ENCODE data around the gene ATP2B1. TPM values are rescaled to one million over a fixed set of nuclear protein-coding genes. Genes with fewer than 3 reads are reported as not detected.

Gene ATP2B1
- total RNA-seq, 1 donor from 2014 or later, result 34.5 TPM

DNA sequence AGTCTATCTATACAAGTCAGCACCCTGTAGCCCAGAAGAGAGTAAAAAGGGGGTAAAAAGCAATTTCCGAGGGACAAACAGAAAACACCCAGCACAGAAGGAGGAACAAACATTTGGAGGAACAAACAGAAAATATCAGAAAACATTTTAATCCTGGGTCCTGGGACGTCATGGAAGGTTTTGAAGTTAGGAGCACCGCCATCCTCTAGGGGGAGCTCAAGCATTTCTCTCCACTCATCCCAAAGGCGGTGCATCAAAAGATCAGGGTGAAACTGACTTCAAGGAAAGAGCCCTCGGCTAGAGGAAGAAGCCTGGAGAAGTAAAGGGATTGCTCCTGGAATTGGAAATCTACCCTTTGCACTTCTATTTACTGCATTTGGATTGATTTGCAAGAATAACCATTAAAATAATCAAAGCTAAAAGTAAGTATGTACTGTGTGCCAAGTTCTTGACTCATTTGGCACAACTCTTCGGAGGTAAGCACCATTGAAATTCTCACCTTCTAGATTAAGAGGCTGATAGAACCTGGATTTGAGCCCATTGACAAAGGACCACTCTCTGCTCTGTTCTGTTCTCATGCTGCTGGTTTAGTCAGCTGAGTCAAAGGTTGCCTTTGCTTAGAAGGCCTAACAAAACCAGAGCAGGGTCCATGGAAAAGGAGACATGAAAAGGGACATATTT is 165.6 kb downstream of the ATP2B1 start:
- no peaks in the 10 kb centered on the region for H3K36me3 ChIP-seq
- ATAC-seq (peak; percentile 89 to 90), DNase-seq (peak; percentile 50)
- TF ChIP-seq, protein P1, sequence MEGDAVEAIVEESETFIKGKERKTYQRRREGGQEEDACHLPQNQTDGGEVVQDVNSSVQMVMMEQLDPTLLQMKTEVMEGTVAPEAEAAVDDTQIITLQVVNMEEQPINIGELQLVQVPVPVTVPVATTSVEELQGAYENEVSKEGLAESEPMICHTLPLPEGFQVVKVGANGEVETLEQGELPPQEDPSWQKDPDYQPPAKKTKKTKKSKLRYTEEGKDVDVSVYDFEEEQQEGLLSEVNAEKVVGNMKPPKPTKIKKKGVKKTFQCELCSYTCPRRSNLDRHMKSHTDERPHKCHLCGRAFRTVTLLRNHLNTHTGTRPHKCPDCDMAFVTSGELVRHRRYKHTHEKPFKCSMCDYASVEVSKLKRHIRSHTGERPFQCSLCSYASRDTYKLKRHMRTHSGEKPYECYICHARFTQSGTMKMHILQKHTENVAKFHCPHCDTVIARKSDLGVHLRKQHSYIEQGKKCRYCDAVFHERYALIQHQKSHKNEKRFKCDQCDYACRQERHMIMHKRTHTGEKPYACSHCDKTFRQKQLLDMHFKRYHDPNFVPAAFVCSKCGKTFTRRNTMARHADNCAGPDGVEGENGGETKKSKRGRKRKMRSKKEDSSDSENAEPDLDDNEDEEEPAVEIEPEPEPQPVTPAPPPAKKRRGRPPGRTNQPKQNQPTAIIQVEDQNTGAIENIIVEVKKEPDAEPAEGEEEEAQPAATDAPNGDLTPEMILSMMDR (IDR thresholded peaks at IDR 0.05), result peak; percentile 92
- H3K4me3 ChIP-seq, result no peak overlapping the region
- no peak overlapping the region for H3K27ac ChIP-seq
- H3K9me3 ChIP-seq, result no peaks in the 10 kb centered on the region
- no peaks in the 10 kb centered on the region for H3K27me3 ChIP-seq (ENCODE audit: low read depth)
- intact Hi-C loops (cut with DNase I), result no loop called here
- H3K4me1 ChIP-seq, result peaks cover 23% of the 10 kb centered on the region

DNA sequence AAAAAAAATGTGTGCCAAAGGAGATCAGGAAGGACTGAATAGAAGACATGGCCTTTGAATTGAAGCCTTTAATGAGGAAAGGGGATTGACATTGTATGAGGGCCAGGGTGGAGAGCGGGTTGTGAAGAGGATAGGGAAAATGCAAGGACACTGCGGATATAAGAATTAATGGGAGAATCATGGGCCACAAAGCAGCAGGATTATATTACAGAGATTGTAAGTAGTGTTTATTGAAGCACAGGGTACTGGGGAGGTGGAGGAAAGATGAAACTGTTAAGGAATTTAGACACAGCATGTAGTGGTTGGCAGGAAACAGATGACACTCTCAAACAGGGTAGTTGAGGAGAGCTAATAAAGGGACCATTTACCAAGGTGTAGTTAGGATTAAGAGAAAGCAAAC is 166.4 kb downstream of the ATP2B1 start:
- no peaks in the 10 kb centered on the region for H3K27me3 ChIP-seq (ENCODE audit: low read depth)
- H3K4me3 ChIP-seq, result no peak overlapping the region
- ATAC-seq (no peak), DNase-seq (no peak)
- H3K27ac ChIP-seq, result no peak overlapping the region
- intact Hi-C loops (cut with DNase I), result no loop called here
- TF ChIP-seq, protein P1 (IDR thresholded peaks at IDR 0.05), result no peak
- H3K4me1 ChIP-seq, result peaks cover 23% of the 10 kb centered on the region
- H3K36me3 ChIP-seq, result no peaks in the 10 kb centered on the region
- H3K9me3 ChIP-seq, result no peaks in the 10 kb centered on the region

DNA sequence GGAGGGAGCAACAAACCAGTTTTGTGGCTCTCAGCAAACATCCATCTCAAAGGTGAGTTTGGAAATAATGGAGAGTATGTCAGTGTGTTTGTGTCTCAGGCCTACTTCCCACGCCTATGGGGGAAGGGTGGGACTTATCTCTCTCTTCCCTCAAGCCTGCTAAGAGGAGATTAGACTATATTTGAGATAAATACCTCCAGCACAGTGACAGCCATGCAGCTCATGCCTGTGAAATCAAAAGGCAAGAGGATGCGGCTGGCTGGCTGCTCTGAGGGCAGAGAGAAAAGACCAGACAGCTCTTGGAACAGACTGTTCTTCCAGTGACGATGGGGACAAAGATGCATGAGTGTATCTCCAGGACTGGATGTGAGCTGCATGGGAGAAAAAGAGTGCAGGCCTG is 168.1 kb downstream of the ATP2B1 start:
- DNase-seq, result no peak
- ATAC-seq, result no peak
- Histone ChIP-seq H3K36me3 (no peaks in the 10 kb centered on the region), H3K27me3 (ENCODE audit: low read depth) (no peaks in the 10 kb centered on the region), H3K4me1 (peaks cover 23% of the 10 kb centered on the region), H3K4me3 (no peak overlapping the region), H3K9me3 (no peaks in the 10 kb centered on the region), H3K27ac (no peak overlapping the region)
- intact Hi-C loops (cut with DNase I), result no loop called here
- TF ChIP-seq, protein P1 (IDR thresholded peaks at IDR 0.05), result no peak

DNA sequence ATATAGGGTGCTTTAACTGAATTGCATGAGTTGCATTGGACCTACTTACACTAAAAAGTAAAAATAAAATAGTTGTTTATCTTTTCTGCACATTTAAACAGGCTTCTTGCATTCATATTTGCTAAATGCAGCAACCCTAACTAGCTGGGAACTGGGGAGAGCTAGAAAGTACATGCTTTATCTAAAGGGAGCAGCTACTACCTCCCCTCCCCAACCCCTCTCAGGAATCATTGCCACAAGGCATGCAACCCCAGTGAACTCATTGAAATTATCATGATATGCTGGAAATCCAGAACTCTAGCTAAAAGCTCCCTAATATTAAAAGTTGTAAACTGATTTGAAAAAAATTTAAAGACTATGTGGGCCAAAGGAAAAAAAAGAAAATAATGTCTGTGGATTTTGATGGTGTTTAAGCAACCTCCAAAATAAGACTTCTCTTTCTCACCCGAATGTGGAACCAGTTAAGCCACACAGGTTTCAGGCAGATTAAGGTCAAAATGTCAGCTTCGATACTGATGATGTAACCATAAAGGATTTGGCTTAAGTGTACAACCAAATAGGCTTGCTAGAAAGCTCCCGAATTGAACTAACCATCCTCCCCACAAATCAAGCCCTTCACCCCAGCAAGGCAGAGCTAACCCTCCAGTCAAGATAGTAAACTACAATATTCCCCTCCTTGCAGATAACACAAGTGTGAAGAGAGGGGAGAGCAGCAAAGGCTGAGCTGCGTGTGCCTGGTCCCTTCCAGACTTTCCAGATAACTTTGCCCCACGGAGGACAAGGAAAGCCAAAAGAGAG is 169.0 kb downstream of the ATP2B1 start:
- DNase-seq (no peak), ATAC-seq (no peak)
- H3K9me3 ChIP-seq, result no peaks in the 10 kb centered on the region
- H3K4me3 ChIP-seq, result no peak overlapping the region
- H3K4me1 ChIP-seq, result peaks cover 16% of the 10 kb centered on the region
- H3K36me3 ChIP-seq, result no peaks in the 10 kb centered on the region
- H3K27me3 ChIP-seq (ENCODE audit: low read depth), result no peaks in the 10 kb centered on the region
- intact Hi-C loops (cut with DNase I), result no loop called here
- TF ChIP-seq, protein P1 (IDR thresholded peaks at IDR 0.05), result no peak
- H3K27ac ChIP-seq, result no peak overlapping the region

DNA sequence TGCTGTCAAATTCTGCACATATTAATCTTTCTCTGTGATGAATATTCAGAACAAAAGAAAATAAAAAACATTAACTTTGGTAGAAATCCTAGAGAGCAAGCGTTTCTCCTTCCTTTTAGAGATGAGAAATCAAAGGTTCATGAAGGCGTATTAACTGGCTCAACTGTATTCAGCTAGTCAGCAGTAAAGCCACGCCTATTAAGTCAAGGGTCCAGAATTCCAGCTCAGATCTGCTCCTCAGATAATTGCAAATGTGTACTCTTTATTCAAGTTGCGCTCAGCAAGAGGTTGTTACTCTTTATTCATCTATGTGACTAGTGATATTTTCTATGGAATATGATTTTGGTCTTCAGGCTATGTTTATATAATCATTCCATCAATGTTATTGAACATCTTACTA is 169.7 kb downstream of the ATP2B1 start:
- Histone ChIP-seq H3K4me1 (peaks cover 13% of the 10 kb centered on the region), H3K9me3 (no peaks in the 10 kb centered on the region), H3K36me3 (no peaks in the 10 kb centered on the region), H3K27me3 (ENCODE audit: low read depth) (no peaks in the 10 kb centered on the region), H3K4me3 (no peak overlapping the region), H3K27ac (no peak overlapping the region)
- DNase-seq (no peak), ATAC-seq (no peak)
- intact Hi-C loops (cut with DNase I), result no loop called here
- TF ChIP-seq, protein P1 (IDR thresholded peaks at IDR 0.05), result no peak

Other genes with a start within 250 kb of the ATP2B1 start
- 9.6 TPM for gene GALNT4, start 184.0 kb downstream of the ATP2B1 start, total RNA-seq
- 15.5 TPM for gene POC1B, start 182.8 kb downstream of the ATP2B1 start, total RNA-seq

Data from lower lobe of right lung (tissue), 2 donors.